Stimulated activated CD4-positive, alpha-beta T cell treated with anti-CD3 and anti-CD28 coated beads, Interleukin-15, amount 100 ng/mL, for 1 hour (primary cell): ENCODE measurements around the gene SEPSECS.

Experiments used
- DNase-seq, 2 donors: peaks; one replicate each; pipeline ENCODE4 v3.0.0-alpha.2; 2020; ENCODE audit warnings: low read depth in 1 of 2, low spot score in 1 of 2

Gene SEPSECS

GRCh38 chr4:25110527-25111329 is 49.5 kb downstream of the SEPSECS start:
- no peak for DNase-seq

DNA sequence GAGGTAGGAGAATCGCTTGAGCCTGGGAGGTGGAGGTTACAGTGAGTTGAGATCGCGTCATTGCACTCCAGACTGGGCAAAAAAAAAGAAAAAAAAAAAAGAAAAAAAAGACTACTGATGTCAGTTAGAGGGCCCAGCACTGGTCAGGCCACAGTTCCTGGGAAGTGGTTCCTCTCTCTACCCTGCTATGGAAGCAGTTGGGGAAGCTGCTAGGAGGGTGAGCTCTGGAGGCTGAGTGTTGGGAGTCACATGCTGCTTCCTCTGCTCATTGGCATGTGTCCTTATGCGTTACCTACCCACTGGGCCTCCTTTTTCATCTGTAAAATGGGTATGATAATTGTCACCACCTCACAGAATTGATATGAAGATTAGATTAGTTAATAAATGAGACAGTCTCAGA is 50.7 kb downstream of the SEPSECS start:
- DNase-seq, result no peak

DNA sequence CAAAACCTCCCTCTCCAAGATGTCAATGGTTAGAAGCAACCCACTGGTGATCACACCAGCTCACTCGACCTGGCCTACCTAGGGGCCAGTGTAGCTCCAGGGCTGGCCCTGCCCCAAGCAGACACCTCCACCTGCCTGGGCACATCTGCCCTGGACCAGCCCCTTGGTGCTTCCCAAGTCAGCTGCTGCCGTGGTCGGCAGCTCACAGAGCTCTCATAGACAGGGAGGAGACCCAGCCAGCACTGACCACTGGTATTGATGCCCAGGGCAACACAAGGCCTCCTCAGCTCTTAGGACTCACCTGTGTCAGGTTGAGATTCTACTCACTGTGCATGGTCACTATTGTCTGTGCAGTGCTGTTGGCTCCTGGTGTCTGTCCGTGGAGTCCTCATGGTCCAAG is 51.7 kb downstream of the SEPSECS start:
- DNase-seq, result no peak

GRCh38 chr4:25107827-25108516 is 52.3 kb downstream of the SEPSECS start:
- DNase-seq, result no peak

DNA sequence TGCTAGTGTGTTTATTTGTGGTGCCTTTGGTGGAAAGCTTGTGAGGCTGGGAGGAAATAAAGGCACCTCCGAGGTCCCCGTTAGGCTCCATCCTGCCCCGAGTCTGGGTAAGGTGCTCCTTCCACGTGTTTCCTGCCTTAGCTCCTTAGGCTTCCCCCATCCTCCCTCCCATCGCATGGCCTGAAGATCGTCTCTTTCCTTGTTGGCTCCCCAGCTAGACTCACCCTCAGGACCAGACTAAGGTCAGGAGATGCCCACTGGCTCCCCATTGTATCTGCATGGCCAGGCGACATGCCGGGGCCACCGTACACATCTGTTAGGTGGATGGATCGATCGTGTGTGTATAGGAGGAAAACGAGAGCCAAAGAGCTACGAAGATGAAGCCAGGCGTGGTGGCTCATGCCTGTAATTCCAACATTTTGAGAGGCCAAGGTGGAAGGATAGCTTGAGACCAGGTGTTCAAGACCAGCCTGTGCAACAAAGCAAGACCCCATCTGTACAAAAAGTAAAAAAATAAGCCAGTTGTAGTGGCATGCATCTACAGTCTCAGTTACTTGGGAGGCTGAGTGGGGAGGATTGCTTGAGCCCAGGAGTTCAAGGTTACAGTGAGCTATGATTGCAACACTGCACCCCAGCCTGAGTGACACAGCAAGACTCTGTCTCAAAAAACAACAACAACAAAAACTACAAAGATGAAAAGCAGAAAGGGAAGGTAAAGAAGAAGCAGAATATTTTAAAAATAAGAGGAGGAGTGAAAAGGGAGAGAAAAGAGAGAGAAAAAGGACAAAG is 53.7 kb downstream of the SEPSECS start:
- DNase-seq, result no peak

DNA sequence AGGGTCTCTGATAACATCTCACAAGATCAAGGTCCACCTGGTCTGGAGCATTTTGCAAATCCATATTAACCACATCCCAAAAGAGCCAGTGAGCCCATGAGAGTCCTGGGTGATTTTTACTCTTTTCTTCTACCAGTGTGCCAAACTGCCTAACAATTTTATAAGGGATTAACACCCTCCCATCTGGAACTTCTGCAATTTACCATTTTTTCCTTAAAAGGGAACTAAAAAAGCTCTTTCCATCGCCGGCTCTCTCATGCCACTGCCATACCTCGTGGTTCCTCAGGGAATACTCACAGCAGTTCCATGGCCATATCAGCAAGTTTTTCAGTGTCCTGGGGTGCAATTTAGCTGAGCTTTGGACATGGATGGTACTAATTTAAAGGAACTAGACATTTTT is 55.7 kb downstream of the SEPSECS start:
- DNase-seq, result no peak

DNA sequence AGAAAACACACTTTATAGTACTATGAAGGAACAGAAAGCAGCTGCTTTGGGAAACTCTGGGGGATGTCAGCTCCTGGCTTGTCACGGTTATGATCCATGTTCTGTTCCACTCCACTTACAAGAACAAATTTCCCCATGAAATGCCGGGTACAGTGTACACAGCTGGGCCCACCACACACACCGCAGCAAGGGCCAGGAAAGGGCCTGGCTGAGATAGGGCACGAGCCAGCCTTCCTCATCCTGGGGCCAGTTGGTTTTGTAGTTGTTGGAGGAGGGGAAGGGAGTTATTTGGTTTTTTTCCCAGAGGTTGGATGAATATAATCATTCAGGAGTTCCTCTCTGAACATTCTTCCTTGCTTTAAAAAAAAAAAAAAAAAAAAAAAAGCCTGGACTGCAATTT is 56.8 kb downstream of the SEPSECS start:
- DNase-seq, result no peak

- DNase-seq, result no peak
Observed at GRCh38 chr4:25101836-25102235, 58.4 kb downstream of the SEPSECS start.

- DNase-seq, result no peak
Observed at GRCh38 chr4:25100710-25101109, 59.5 kb downstream of the SEPSECS start.

DNA sequence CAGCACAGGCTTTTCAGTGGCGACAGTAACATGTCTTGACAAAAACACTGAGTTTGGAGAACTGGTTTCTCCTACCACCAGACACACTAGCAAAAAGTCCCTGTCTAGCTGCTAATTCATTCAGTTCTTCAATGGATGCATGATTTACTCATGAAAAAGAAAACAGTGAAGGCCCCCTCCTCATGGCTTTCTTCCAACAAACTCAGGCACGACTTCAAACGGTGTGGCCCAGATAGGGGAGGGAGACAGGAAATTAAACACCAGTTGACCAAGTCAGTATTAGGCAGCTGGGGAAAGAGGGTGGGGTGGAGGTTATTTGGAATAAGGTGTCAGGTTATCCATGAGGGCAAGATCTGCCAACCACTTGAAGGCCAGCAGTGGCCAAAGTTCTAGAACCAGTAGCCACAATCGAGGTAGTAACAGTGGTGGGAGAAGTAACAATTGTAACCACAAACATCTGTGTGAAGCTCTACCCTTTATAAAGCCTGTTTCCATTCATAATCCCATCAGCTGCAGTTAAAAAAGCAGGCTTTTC is 60.2 kb downstream of the SEPSECS start:
- DNase-seq, result no peak

GRCh38 chr4:25098964-25099891 is 61.0 kb downstream of the SEPSECS start:
- no peak for DNase-seq

GRCh38 chr4:25096981-25097443 is 63.2 kb downstream of the SEPSECS start:
- no peak for DNase-seq

GRCh38 chr4:25096251-25096980 is 63.8 kb downstream of the SEPSECS start:
- no peak for DNase-seq

DNA sequence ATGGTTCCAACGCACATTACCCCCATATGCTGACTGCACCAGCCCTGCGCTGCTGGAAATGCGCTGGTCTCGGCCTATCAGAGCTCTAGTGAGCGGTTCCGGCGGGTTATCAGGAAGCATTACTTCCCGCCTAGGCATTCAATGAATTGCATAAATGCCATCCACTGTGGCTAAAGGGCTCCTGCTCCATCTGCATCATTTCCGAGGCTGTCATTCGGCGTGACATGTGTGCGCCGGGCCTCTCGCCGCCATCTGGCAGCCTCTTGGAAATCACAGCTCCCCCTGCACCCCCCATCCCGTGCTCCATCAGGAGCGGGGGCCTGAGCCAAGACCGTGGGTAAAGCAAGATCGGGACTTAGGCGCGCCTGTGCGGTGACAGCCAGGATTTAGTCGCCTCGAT is 64.4 kb downstream of the SEPSECS start:
- DNase-seq, result no peak

- DNase-seq, result no peak
Observed at GRCh38 chr4:25092139-25092538, 68.1 kb downstream of the SEPSECS start.

GRCh38 chr4:25090516-25090915 is 69.7 kb downstream of the SEPSECS start:
- DNase-seq, result no peak

- DNase-seq, result no peak
Observed at GRCh38 chr4:25089051-25089763, 71.0 kb downstream of the SEPSECS start.

DNA sequence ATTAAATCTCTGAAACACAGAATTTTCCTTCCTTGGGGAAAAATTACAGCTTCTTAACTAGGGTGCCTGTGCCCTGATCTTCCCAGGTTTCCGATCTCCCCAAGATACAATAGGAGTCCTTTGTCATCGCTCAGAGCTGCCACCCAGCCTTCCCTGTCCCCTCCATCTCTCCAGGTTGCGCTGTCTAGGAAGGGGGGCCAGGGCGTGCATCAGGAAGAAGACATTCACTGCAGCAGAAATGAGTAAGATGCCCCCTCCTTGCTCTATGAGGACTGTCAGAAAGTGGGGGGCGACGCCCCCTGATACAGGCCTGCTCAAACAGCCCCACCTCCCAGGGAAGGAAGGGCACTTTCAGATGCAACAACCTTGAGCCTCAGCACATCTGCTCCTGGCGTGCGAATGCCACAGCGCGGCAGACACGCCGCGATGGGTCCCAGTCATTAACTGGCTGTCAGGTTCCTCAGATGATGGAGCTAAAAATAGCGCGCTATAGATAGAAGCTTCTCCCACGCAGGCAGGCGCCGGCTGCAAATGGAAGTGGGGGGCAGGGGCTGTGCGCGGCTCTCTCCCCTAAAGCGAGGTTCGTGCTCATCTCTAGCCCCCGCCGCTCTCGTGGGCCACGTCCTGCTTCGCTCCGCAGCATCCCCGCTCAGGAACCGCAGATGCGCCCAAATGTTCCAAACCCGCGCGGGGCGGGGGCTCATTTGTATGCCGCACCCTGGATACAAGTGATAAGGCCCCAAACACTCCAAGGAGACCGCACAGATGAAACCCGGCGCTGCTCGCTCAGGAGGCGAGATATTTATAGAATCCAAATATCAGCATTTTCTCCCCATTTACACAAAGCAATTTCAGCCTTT is 71.9 kb downstream of the SEPSECS start:
- no peak for DNase-seq
